HepG2 (cell line): ENCODE data around the gene THEM5. TPM values are rescaled to one million over a fixed set of nuclear protein-coding genes. Genes with fewer than 3 reads are reported as not detected.
A peak's percentile ranks its signal among the peaks of the same experiment; 100 is the strongest.

ENCODE experiments used
- ATAC-seq: fragments of 200-7000 bp; cut with Tn5 transposase; 3 replicates; pipeline ENCODE4 v1.9.1; 2020; ENCODE audit warnings: mild to moderate bottlenecking, moderate library complexity
- BruUV-seq: library from RNA; stranded (reverse); fragments of 400-500 nt; replicated peaks from 2 replicates; lab custom pipeline; 2021; lab: Mats Ljungman, UMichigan
- CTCF ChIA-PET: fragments of 300-600 bp; formaldehyde crosslinking; extraction: SDS; loops from one replicate; lab custom pipeline; 2021; ENCODE audit warnings: low total read pairs, inconsistent platforms, low intra/inter-chr PET ratio; lab: Yijun Ruan, JAX
- POLR2A ChIA-PET: fragments of 350-600 bp; sonication (Branson Sonifier 250); formaldehyde crosslinking; loops from one replicate; lab custom pipeline; 2020; ENCODE audit warnings: antibody characterized with exemption, inconsistent platforms; lab: Yijun Ruan, JAX
- DNase-seq: peaks from one replicate; pipeline ENCODE4 v3.0.0-alpha.2; 2015; ENCODE audit warnings: low spot score
- FAIRE-seq: peaks from 3 replicates; lab custom pipeline; 2011; peaks lifted over from hg19 to GRCh38; lab: Jason Lieb, UNC
- H2AFZ ChIP-seq: one replicate; pipeline ENCODE4 v1.6.1; 2011; ENCODE audit warnings: low read length, inconsistent platforms
- H3K27ac ChIP-seq: fragments of 300-600 bp; 3 replicates; pipeline ENCODE4 v1.8.0; 2011; ENCODE audit warnings: mixed run types, mild to moderate bottlenecking, mixed read lengths, low read length, inconsistent platforms; ENCODE audit not compliant: insufficient read depth; ENCODE audit errors: extremely low read length
- H3K27me3 ChIP-seq, 2 experiments: fragments of 200-600 bp in 1 of 2; 2 replicates in 1 of 2; 3 replicates in 1 of 2; pipeline versions ENCODE4 v1.6.0 to v1.8.0; 2011; ENCODE audit warnings: low read length in 2 of 2, mild to moderate bottlenecking in 2 of 2, moderate library complexity in 2 of 2, inconsistent platforms in 1 of 2; ENCODE audit not compliant: insufficient read depth in 2 of 2, control insufficient read depth in 1 of 2
- H3K36me3 ChIP-seq, 2 experiments: fragments of 200-600 bp in 1 of 2; replicated peaks in 1 of 2; 2 replicates in 1 of 2; 3 replicates in 1 of 2; pipeline versions ENCODE4 v1.5.1 to v1.8.0; 2011; ENCODE audit warnings: low read length in 2 of 2, inconsistent platforms in 1 of 2; ENCODE audit not compliant: insufficient read depth in 2 of 2, control insufficient read depth in 1 of 2
- H3K4me1 ChIP-seq: 2 replicates; pipeline ENCODE4 v1.5.1; 2012; ENCODE audit warnings: low read length, inconsistent platforms; ENCODE audit not compliant: insufficient read depth
- H3K4me2 ChIP-seq: 2 replicates; pipeline ENCODE4 v1.6.0; 2011; ENCODE audit warnings: low read depth, low read length, inconsistent platforms
- H3K4me3 ChIP-seq, 3 experiments: fragments of 200-600 bp in 1 of 3; sonication (generic), shearing (Covaris generic) in 1 of 3; replicated peaks in 1 of 3; 2 replicates each; pipeline ENCODE4 v1.5.1; 2011 to 2016; ENCODE audit warnings: low read length in 3 of 3, inconsistent platforms in 2 of 3, low read depth in 2 of 3, mild to moderate bottlenecking in 2 of 3, control low read depth in 1 of 3, mixed read lengths in 1 of 3; ENCODE audit not compliant: insufficient read depth in 1 of 3
- H3K79me2 ChIP-seq: one replicate; pipeline ENCODE4 v1.6.1; 2011; ENCODE audit warnings: low read length, inconsistent platforms; ENCODE audit not compliant: insufficient read depth
- H3K9ac ChIP-seq: 2 replicates; pipeline ENCODE4 v1.6.0; 2011; ENCODE audit warnings: mild to moderate bottlenecking, low read depth, low read length, inconsistent platforms; ENCODE audit not compliant: insufficient read depth
- H3K9me3 ChIP-seq: 2 replicates; pipeline ENCODE4 v1.5.1; 2012; ENCODE audit warnings: mild to moderate bottlenecking, low read length
- H4K20me1 ChIP-seq: 2 replicates; pipeline ENCODE4 v1.6.0; 2011; ENCODE audit warnings: inconsistent platforms, mild to moderate bottlenecking, low read length, moderate library complexity; ENCODE audit not compliant: insufficient read depth
- IRX3 ChIP-seq: sonication (generic); formaldehyde crosslinking; IDR thresholded peaks from 2 replicates; pipeline ENCODE4 v1.8.1; 2023; ENCODE audit warnings: mild to moderate bottlenecking, low read depth, missing genetic modification reagents, borderline replicate concordance
- KMT2A ChIP-seq: sonication (generic); formaldehyde crosslinking; IDR thresholded peaks from 2 replicates; pipeline ENCODE4 v1.4.0; 2020; ENCODE audit warnings: missing genetic modification reagents
- MYNN ChIP-seq: sonication (generic); formaldehyde crosslinking; IDR thresholded peaks from 2 replicates; pipeline ENCODE4 v1.4.0; 2020; ENCODE audit warnings: mild to moderate bottlenecking, low read depth, missing genetic modification reagents
- PRPF4 ChIP-seq: fragments of 200-400 bp; formaldehyde crosslinking; IDR thresholded peaks from 2 replicates; pipeline ENCODE4 v1.6.1; 2016; ENCODE audit warnings: low read length, low read depth; ENCODE audit not compliant: poor library complexity, severe bottlenecking
- STAG1 ChIP-seq: sonication (generic); formaldehyde crosslinking; IDR thresholded peaks from 2 replicates; pipeline ENCODE4 v1.4.0; 2020; ENCODE audit warnings: missing genetic modification reagents
- ZNF460 ChIP-seq: sonication (generic); formaldehyde crosslinking; IDR thresholded peaks from 2 replicates; pipeline ENCODE4 v1.5.1; 2020; ENCODE audit warnings: missing genetic modification reagents, mild to moderate bottlenecking, borderline replicate concordance
- WGBS: methylation state at CpG from one replicate; pipeline ENCODE4 v1.1.6; 2017; ENCODE audit warnings: low lambda C conversion rate; 5-methylcytosine and 5-hydroxymethylcytosine counted together
- in situ Hi-C: cut with HindIII; loops from 2 replicates; pipeline ENCODE4 v1.10.0; 2017; ENCODE audit warnings: low pct_unique_long_range_greater_than_20kb; ENCODE audit not compliant: extremely low pct_ligation_motif_present
- intact Hi-C: fragments of 100-400 bp; cut with micrococcal nuclease; formaldehyde crosslinking; loops from one replicate; pipeline ENCODE4 v1.10.0; 2022; ENCODE audit not compliant: unreplicated experiment
- polyA plus RNA-seq, 8 experiments: library from polyadenylated mRNA; depleted of rRNA in 3 of 8; stranded (reverse) in 7 of 8; unstranded in 1 of 8; fragments of >200 nt; fragmentation: Illumina TruSeq in 4 of 8; extraction: Trizol in 4 of 8; gene quantifications; 2 replicates each; pipeline versions ENCODE4 v1.2.1 to v1.2.3, GENCODE V29; 2011 to 2016; ENCODE audit warnings: low read depth in 4 of 8, missing spikeins in 1 of 8, mixed read lengths in 1 of 8; ENCODE audit not compliant: insufficient read depth in 1 of 8
- total RNA-seq, 5 experiments: library from RNA; depleted of rRNA; stranded (reverse); fragments of >200 nt; fragmentation: Illumina TruSeq; extraction: Trizol; gene quantifications; 2 replicates each; pipeline ENCODE4 v1.2.3, GENCODE V29; 2016; ENCODE audit warnings: low read depth in 1 of 5
- TF ChIP-seq, protein P1 (sequence below): IDR thresholded peaks from 2 replicates; pipeline ENCODE4 v1.6.1; 2016; ENCODE audit warnings: control low read depth
- TF ChIP-seq, protein P2 (sequence below): sonication (generic); formaldehyde crosslinking; IDR thresholded peaks from 2 replicates; pipeline ENCODE4 v1.5.0; 2020; ENCODE audit warnings: mild to moderate bottlenecking, missing genetic modification reagents, moderate library complexity

The THEM5 gene
- total and polyA plus RNA-seq, 2 of the 13 experiments (the other 11 are each of a cell fraction or from before 2014, with no cell fraction given) = not detected

- TF ChIP-seq ZNF460 (no peak), KMT2A (no peak), PRPF4 (no peak), MYNN (CRISPR knock-in tag) (no peak)
- TF ChIP-seq, protein P1, sequence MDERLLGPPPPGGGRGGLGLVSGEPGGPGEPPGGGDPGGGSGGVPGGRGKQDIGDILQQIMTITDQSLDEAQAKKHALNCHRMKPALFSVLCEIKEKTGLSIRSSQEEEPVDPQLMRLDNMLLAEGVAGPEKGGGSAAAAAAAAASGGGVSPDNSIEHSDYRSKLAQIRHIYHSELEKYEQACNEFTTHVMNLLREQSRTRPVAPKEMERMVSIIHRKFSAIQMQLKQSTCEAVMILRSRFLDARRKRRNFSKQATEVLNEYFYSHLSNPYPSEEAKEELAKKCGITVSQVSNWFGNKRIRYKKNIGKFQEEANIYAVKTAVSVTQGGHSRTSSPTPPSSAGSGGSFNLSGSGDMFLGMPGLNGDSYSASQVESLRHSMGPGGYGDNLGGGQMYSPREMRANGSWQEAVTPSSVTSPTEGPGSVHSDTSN (CRISPR knock-in tag) = no peak
Measured at GRCh38 chr1:151891512-151891911, 38.0 kb upstream of the THEM5 start (continued).

GRCh38 chr1:151888972-151889570, 35.6 kb upstream of the THEM5 start:
- in situ Hi-C loops (no loop called here), intact Hi-C loops (loop anchor here (2.0 to 5.0 kb wide), 2 partner anchors 43 to 112 kb away; no protein-coding TSS in a partner anchor)
- FAIRE-seq = no peak

More at GRCh38 chr1:151888972-151889570, 35.6 kb upstream of the THEM5 start:
- Histone ChIP-seq H3K27me3 (no peaks in the 10 kb centered on the region), H4K20me1 (no peaks in the 10 kb centered on the region), H2AFZ (no peak overlapping the region), H3K4me2 (no peak overlapping the region), H3K79me2 (no peaks in the 10 kb centered on the region), H3K4me3 (no peak overlapping the region), H3K27ac (no peak overlapping the region), H3K9me3 (peaks cover 7% of the 10 kb centered on the region; the same call in 1 of the 2 replicates), H3K4me1 (no peaks in the 10 kb centered on the region), H3K36me3 (peaks cover 6 to 12% of the 10 kb centered on the region in 2 experiments; a peak in 3 of 5 replicates), H3K9ac (no peak overlapping the region)
- ATAC-seq (no peak), DNase-seq (no peak)
- peak; percentile 57 for TF ChIP-seq STAG1
- TF ChIP-seq, protein P2, sequence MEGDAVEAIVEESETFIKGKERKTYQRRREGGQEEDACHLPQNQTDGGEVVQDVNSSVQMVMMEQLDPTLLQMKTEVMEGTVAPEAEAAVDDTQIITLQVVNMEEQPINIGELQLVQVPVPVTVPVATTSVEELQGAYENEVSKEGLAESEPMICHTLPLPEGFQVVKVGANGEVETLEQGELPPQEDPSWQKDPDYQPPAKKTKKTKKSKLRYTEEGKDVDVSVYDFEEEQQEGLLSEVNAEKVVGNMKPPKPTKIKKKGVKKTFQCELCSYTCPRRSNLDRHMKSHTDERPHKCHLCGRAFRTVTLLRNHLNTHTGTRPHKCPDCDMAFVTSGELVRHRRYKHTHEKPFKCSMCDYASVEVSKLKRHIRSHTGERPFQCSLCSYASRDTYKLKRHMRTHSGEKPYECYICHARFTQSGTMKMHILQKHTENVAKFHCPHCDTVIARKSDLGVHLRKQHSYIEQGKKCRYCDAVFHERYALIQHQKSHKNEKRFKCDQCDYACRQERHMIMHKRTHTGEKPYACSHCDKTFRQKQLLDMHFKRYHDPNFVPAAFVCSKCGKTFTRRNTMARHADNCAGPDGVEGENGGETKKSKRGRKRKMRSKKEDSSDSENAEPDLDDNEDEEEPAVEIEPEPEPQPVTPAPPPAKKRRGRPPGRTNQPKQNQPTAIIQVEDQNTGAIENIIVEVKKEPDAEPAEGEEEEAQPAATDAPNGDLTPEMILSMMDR (CRISPR knock-in tag) = peak; percentile 38
- no peak for TF ChIP-seq IRX3
- no TSS peak for BruUV-seq
- ChIA-PET POLR2A (no interaction called here), CTCF (interaction anchor here (0.8 kb wide), 1 partner anchor 113 kb away, joined by 3 read pairs; no protein-coding TSS in a partner anchor)
- WGBS = 97% methylated on average over 2 of the region's 2 CpGs
